Activated CD8-positive, alpha-beta memory T cell treated with anti-CD3 and anti-CD28 coated beads for 36 hours (primary cell): ENCODE data around the gene PODXL2. TPM values are rescaled to one million over a fixed set of nuclear protein-coding genes. Genes with fewer than 3 reads are reported as not detected.

Experiments
- CTCF ChIA-PET: fragments of 350-600 bp; sonication (Branson Sonifier 250); formaldehyde crosslinking; loops from one replicate; lab custom pipeline; 2021; ENCODE audit warnings: antibody characterized with exemption; lab: Charles Lee
- POLR2A ChIA-PET: fragments of 350-600 bp; sonication (Branson Sonifier 250); formaldehyde crosslinking; loops from one replicate; lab custom pipeline; 2021; ENCODE audit warnings: antibody characterized with exemption; lab: Charles Lee
- total RNA-seq, 2 experiments: library from RNA; stranded (reverse); gene quantifications; one replicate each; pipeline ENCODE4 v1.2.3, GENCODE V29; 2021

Gene PODXL2
- total RNA-seq, 2 experiments from 2014 or later, result 1.5 to 1.7 TPM

DNA sequence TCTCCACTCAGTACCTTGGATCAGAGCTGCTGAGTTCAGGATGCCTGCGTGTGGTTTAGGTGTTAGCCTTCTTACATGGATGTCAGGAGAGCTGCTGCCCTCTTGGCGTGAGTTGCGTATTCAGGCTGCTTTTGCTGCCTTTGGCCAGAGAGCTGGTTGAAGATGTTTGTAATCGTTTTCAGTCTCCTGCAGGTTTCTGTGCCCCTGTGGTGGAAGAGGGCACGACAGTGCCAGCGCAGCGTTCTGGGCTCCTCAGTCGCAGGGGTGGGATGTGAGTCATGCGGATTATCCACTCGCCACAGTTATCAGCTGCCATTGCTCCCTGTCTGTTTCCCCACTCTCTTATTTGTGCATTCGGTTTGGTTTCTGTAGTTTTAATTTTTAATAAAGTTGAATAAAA, 7.0 kb upstream of the PODXL2 start:
- POLR2A ChIA-PET, result no interaction called here
- CTCF ChIA-PET, result interaction anchor here (0.6 kb wide), 1 partner anchor 74 kb away, joined by 3 read pairs; no protein-coding TSS in a partner anchor

DNA sequence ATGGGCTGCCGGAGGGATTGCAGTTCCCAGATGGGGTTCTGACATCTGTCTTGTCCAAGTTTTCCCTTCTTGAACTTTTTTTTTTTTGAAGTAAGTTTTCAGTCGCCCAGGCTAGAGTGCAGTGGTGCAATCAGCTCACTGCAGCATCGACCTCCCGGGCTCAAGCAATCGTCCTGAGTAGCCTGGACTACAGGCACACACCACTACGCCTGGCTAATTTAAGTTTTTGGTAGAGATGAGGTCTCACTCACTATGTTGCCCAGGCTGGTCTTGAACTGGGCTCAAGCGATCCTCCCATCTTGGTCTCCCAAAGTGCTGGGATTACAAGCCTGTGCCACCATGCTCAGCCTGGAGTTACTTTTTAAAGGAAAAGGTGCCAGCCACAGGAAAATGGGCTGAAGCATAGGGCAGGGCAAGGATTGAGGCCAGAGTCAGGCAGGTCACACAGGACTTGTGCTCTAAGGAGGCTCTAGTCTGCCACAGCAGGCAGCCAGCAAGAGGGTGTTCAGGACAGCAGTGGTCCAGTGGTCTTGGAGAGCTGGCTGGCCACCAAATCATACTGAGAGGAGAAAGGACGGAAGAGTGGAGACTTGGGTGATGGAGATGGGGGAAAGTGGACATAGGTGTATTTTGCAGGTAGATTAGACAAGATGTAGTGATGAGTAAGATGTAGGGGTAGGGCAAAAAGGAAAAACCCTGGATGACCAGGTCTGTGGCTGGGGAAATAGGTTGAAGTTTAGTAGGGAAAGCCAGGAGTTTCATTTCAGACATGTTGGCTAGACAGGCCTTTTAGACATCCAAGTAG, 6.0 kb upstream of the PODXL2 start:
- ChIA-PET POLR2A (no interaction called here), CTCF (no interaction called here)

DNA sequence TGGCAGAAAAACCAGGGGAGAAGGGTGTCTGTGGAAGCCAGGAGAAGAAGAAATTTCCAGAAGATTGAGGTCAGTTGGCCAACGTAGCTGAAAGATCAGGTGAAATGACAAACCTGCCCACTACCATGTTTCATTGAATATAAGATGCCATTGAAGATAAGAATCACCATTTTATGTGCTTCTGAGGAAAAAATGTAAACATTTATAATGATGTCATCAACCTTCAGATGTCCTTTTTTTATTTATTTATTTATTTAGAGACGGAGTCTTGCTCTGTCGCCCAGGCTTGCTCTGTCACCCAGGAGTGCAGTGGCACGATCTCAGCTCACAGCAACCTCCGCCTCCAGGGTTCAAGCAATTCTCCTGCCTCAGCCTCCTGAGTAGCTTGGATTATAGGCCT, 4.9 kb upstream of the PODXL2 start:
- ChIA-PET CTCF (no interaction called here), POLR2A (no interaction called here)

DNA sequence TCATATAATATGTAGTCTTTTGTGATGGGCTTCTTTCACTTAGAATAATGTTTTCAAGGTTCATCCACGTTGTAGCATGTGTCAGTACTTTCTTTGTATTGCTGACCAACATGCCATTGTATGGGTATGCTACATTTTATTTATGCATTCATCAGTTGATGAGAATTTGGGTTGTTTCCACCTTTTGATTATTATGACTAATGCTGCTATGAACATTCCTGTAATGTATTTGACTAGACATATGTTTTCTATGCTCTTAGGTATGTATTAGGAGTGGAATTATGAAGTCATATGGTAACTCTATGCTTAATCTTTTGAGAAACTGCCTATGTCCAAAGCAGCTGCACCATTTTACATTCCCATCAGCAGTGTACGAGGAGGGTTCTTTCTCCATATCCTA, 3.2 kb upstream of the PODXL2 start:
- ChIA-PET POLR2A (no interaction called here), CTCF (no interaction called here)

DNA sequence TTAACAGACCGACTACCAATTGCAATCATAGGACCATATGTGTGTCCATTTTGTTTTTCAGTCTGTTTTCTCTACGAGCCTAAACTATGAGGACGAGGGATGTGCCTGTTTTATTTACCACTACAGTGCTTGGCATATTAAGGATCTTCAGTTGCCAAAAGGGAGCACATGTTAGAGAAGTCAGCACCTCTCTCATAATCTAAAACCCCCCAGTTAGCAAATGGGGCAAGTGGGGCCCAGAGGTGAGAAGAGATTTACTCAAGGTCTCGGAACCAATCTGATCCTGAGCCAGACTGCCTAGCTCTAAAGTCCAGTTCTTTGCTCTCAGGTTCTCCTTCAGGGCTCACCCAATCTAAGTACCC, 578 bp upstream of the PODXL2 start:
- ChIA-PET CTCF (interaction anchor here (1.1 kb wide), 1 partner anchor 53 kb away, joined by 3 read pairs; no protein-coding TSS in a partner anchor), POLR2A (interaction anchor here (1.2 kb wide), 1 partner anchor 31 kb away, joined by 5 read pairs; the partner anchor contains the start of gene MCM2)

DNA sequence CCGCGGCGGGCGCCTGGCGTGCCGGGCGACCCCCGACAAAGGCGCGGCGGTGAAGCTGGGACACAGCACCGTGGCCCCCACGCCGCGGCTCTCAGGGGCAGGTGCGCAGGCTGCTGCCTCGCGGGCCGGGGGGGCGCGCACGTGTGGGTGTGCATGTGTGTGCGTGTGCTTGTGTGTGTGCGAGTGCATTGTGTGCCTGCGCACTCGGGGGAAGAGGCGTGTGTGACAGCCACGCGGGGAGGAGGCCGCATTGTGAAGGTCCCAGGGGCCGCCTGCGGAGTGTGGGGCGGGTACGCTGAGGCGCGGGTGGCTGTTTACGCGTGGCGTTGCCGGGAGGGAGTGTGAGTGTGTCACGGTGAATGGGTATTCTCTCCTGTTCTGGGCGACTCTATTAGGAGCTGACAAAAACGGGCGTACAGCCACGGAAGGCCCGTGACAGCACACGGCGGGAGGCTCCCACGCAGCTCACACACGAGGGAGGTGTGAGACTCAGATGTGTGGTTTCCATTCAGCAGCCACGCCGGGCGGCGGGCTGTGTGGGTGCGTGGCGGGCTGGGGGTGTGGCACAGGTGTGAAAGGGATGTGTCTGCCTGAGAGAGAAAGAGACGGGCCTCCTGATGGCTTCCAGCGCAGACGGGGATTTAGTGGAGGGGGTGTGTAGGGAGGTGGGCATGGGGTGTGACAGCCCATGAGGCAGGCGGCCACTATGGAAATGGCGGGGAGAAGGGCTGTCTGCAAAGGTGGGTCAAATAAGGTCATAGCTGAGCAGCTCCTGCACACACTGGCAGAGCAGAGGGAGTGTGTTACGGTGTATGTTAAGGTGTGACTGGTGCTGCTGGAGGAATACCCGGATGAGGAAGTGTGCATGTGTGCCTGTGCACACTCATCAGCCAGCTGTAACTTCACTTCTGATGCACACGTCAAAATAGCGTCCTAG, 750 bp downstream of the PODXL2 start:
- POLR2A ChIA-PET, result no interaction called here
- CTCF ChIA-PET, result interaction anchor here (0.6 to 0.9 kb wide), 2 partner anchors 55 to 408 kb away, joined by 3 read pairs; no protein-coding TSS in a partner anchor

DNA sequence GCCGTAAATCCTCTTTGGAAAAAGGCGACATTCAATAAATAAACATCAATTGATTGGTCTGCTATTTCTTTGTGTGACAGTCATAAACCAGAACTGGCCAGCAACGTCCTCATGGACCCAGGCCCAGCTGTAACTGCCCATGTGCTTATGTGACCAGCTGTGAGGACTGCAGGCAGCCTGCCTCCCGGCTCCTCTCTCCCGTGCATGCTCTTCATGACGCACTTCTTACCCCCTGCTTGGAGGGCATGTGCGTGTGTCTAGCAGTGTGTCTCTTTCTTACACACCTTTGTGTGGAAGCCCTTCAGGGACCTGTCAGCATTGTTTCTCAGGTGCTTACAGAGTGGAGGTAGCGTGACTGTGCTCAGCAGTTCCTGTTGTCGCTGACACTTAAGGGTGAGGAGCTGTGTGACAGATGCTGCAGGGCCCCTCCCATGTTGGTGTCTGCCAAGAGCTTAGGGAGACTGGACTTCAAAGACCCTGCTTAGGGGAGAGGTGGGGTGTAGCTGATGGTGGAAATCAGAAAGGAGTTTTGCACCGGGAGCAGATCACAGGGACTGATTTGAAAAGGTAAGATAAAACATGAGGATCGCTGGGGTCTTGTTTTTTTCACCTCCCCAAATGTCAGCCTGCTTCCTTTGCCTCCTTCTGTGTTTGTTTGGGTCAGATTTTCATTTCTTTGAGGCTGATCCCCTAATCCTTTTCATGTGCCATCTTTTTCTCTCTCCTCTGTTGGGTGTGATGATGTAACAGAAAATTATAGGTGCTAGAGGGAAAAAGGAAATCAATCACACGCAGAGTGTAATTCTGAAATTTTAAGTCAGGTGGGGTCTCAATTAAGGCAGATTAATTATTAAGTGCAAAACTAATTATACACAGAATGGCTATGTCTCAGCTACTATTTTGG, 2.1 kb downstream of the PODXL2 start:
- POLR2A ChIA-PET, result no interaction called here
- CTCF ChIA-PET, result interaction anchor here (0.6 to 1.0 kb wide), 2 partner anchors 56 to 443 kb away, joined by 3 to 4 read pairs; no protein-coding TSS in a partner anchor

DNA sequence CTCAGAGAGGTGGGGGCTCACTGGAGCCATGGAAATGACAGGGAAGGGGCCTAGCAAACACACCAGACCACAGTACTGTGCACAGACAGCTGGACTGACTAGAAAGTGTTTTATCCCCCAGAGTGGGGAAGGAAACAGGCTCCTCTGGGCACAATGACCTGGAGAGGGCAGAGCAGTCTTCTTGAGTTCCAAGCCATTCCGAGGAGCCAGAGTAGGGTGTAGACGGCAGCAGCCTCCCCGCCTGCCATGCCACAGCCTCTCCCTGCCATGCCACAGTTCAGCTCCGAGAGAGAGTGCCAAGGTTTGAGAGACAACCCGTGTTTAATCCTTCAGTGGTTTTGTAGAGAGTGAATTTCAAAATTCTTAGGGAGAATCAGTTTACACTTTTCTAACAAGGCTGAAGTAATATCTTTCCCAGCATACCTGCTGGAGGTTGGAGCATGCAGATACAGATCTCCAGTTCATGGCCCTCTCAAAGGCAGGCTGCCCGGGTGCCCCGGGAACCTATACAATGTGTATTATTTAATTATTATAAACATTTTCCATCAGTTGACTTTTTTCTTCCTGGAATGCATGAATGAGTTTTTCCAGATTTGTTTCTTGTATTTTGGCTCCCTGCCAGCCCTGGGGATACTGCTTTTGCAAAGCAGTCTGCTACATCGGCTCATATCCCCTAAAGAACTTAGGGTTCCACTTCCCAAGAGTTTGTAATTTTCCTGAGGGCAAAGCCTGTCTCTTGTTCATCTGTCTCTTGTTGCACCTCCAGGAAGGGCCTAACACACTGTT, 3.2 kb downstream of the PODXL2 start:
- ChIA-PET CTCF (no interaction called here), POLR2A (no interaction called here)

DNA sequence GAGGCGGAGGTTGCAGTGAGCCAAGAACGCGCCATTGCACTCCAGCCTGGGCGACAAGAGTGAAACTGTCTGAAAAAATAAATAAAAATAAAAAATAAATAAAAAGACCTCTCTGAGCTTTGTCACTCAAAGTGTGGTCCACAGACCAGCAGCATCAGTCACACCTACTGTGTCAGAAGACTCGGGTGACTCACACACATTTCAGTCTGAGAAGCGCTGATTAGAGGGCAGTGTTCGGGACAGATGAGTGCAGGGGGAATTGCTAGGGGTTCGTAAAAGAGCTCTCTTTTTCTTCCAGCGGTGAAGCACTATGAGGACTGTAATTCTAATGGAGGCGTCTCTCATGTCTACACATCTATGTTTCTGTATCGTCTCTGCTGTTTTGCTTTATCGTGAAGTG, 5.7 kb downstream of the PODXL2 start:
- ChIA-PET POLR2A (no interaction called here), CTCF (no interaction called here)

DNA sequence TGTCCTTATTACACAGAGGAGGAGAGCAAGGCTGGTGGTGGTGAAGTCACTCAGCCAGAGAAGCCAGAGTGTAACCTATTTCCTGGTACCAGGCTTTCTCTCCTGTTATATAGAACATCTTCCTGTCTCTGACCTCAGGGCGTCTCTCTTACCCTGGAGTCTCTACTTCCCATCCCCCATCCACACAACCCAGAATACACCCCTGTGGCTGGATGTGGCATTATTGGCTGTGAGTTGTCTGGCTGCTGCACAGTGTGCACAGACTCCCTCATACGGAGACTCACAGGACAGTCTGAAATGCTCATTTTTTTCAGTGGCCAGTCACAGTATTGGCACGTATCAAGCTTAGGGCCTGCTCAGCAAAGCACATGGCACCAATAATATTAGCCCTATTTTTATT, 8.6 kb downstream of the PODXL2 start:
- ChIA-PET POLR2A (no interaction called here), CTCF (no interaction called here)

DNA sequence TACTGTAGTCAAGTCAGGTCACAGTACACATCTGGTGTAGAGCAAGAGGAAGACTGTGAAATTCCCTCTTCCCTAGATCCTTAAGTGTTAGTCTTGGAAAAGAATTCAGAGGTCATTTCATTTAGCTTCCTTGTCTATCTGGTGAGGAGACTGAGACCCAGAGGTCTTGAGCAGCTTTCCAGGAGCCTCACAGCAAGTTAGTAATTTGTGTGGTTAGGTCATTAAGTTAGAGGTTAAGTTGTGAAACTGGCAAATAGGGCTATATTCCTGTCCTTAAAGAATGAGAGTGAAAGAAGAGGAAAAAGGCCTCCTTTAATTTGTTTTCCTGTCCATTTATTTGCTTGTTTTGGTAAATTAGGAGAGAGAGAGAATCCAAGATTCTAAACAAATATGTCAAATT, 9.0 kb downstream of the PODXL2 start:
- ChIA-PET POLR2A (no interaction called here), CTCF (no interaction called here)

DNA sequence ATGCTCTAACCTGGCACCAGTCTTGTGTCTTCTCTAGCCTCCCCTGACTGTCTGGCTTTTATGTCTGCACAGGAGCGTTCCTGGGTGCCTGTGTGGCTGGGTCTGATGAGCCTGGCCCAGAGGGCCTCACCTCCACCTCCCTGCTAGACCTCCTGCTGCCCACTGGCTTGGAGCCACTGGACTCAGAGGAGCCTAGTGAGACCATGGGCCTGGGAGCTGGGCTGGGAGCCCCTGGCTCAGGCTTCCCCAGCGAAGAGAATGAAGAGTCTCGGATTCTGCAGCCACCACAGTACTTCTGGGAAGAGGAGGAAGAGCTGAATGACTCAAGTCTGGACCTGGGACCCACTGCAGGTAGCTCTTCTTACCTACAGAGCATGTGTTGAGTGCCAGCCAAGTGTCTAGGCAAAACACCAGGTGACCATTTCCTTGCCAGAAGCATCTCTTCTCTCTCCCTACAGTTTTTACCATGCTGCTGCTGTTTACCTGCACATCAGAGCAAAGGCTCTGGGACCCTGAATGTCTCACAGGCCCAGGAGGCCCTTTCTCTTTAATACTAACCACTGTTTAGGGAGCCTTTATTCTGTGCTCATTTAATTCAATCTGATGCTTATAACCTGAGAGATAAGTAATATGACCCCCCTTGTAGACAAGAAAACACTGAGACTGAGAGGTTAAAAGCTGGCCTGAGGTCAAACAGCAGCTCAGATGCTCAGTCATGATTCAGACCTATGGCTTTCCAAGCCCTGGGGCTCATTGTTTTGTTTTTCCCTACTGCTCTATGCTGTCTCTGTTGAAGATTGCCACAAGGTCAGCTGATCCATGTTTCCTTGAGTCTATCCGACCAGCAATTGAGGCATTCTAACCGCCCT, 10.4 kb downstream of the PODXL2 start:
- POLR2A ChIA-PET, result no interaction called here
- CTCF ChIA-PET, result no interaction called here

DNA sequence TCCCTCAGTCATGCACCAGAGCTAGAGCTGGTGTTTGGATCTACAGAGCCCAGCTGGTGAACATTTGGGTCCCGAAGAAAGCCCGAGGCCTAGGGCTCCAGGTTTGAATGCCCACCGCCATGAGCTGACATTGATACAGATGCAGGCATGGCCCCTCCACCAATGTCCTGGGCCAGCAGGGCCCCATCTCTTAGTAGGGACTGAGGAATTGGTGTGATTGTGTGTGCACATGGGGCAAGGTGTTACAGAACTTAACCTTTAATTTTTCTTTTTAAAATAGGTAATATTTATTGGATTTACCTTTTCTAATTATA, 11.0 kb downstream of the PODXL2 start:
- ChIA-PET POLR2A (no interaction called here), CTCF (no interaction called here)

DNA sequence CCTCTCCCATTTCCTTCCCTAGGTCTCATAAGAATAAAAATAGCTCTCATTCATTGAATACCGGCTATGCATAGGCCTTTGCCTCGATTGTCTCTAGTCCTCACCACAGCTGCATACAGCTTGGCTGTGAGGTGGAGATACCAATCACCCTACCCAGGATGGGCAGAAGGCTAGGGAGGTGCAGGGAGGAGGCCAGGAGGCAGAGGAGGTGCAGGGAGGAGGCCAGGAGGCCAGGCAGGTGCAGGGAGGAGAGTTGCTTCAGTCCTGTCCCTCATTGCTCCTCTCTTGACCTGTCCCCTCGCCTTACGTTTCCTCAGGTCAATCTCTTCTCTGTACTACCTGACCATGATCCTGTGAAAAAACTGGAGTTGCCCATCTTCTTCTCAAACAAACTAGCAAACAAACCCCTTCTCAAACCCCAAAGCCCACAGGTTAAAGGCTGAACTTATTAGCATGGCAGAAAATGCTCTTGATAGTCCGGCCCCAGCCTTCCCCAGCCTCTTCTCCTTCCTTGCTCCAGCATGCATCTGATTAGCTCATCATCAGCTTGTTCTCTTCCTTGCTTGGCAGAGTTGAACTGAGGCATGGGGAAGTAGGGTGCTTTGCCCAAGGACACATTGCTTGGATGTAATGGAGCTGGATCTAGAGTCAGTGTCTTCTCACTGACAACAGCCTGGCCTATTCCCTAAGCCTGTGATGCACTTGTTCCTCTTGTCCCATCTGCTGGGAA, 15.8 kb downstream of the PODXL2 start:
- POLR2A ChIA-PET, result no interaction called here
- CTCF ChIA-PET, result no interaction called here

DNA sequence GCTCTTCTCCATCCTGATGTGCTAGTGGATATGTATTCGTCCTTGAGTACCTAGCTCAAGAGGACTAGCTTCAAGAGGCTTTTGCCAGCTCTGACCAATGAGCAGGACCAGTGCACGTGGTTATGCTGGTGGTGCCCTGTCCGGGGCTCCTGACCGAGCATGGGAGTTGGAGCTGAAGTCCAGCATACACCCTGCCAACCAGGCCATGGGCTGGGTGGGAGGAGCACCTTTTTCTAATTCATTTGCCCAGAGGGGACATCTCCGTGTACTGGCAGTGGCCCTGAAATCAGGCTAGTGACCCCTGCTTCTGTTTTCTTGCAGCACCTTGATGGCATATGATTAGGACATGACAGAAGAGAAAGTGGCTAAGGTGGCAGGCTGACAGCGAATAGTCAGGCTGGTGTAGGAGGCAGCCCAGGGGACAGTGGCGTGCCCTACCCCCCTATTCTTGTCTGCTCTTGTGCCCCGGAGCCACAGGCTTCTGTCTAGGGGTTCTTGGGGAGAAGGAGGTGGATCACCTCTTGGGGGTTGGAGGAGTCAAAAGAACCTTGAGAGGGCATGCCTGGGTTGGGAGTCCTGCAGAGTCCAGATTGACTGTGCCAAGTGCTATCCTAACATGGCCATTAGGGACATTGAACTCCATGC, 16.5 kb downstream of the PODXL2 start:
- CTCF ChIA-PET, result interaction anchor here (1.2 kb wide), 1 partner anchor 67 kb away, joined by 3 read pairs; no protein-coding TSS in a partner anchor
- POLR2A ChIA-PET, result no interaction called here

DNA sequence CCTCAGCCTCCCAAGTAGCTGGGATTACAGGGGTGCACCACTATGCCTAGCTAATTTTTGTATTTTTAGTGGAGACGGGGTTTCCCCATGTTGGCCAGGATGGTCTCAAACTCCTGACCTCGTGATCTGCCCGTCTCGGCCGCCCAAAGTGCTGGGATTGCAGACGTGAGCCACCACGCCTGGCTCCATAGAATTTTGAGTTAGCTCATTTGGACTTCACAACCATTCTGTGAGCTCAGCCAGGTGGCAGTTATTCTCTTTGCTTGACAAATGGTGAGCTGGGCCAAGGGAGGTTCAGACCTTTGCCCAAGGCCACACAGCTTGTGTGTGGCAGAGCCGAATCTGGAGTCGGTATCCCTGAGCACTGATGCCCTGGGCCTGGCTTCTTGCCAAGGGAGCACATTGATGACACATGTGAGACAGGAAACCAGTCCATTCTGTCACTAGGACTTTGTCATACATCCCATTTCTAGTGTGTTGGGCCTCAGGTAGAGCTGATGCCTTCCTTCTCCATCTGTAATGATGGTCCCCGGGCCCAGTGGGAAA, 17.6 kb downstream of the PODXL2 start:
- POLR2A ChIA-PET, result no interaction called here
- CTCF ChIA-PET, result interaction anchor here (0.6 to 1.2 kb wide), 2 partner anchors 50 to 68 kb away, joined by 3 read pairs; no protein-coding TSS in a partner anchor
